Stimulated activated CD4-positive, alpha-beta T cell treated with anti-CD3 and anti-CD28 coated beads, Interleukin-4, amount 100 ng/mL, for 48 hours (primary cell): ENCODE measurements around the gene GSAP.
A peak's percentile ranks its signal among the peaks of the same experiment; 100 is the strongest.
"Not testable (repeated sequence)": the region's sequence is repeated elsewhere in the genome, so short reads cannot be mapped to it uniquely, and the experiment has no call there.

Source experiments
- DNase-seq, 2 donors: peaks; one replicate each; pipeline ENCODE4 v3.0.0-alpha.2; 2020; ENCODE audit warnings: low read depth in 2 of 2

Gene GSAP, protein sequence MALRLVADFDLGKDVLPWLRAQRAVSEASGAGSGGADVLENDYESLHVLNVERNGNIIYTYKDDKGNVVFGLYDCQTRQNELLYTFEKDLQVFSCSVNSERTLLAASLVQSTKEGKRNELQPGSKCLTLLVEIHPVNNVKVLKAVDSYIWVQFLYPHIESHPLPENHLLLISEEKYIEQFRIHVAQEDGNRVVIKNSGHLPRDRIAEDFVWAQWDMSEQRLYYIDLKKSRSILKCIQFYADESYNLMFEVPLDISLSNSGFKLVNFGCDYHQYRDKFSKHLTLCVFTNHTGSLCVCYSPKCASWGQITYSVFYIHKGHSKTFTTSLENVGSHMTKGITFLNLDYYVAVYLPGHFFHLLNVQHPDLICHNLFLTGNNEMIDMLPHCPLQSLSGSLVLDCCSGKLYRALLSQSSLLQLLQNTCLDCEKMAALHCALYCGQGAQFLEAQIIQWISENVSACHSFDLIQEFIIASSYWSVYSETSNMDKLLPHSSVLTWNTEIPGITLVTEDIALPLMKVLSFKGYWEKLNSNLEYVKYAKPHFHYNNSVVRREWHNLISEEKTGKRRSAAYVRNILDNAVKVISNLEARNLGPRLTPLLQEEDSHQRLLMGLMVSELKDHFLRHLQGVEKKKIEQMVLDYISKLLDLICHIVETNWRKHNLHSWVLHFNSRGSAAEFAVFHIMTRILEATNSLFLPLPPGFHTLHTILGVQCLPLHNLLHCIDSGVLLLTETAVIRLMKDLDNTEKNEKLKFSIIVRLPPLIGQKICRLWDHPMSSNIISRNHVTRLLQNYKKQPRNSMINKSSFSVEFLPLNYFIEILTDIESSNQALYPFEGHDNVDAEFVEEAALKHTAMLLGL

DNA sequence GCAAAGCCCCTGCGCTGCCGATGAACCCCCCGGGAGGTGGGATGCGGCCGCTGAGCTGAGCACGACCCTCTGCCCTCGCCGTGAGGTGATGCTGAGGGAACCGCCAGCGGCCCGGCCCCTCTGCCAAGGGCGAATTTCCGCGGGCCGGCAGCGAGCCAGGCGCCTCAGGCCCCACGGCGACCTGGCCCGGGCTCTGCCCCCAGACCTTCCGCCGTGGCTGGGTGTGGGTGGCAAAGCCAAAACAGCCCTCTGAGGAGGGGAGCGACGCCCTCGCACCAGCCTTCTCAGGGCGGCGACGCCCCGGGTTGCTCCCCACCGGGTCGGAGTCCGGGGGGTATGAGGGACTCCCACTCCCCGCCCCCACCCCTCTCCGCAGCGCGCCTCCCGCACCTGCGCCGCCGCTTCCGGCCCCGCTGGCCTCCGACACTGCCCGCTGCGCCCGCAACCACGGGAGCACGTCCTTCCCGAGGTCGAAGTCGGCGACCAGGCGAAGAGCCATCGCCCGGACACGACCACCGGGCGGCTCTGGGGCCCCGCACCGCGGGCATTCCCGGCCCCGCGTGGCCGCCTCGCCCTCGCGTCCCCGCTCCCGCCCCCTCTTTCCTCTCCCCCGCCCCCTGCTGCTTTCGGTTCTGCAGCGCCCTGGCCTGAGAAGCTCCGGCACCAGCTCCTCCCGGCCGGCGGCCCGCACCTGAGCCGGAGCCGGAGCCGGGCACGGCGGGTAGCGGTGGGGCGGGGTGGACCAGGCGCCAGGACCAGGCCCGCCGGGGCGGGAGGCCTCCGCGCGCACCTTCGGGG lies at the start of gene GSAP:
GSAP (minus strand) TSS at position 527 of the 798 bp plus-strand sequence; CDS start at position 499, 28 bp downstream.
- DNase-seq = peak; percentile 19 to 27

DNA sequence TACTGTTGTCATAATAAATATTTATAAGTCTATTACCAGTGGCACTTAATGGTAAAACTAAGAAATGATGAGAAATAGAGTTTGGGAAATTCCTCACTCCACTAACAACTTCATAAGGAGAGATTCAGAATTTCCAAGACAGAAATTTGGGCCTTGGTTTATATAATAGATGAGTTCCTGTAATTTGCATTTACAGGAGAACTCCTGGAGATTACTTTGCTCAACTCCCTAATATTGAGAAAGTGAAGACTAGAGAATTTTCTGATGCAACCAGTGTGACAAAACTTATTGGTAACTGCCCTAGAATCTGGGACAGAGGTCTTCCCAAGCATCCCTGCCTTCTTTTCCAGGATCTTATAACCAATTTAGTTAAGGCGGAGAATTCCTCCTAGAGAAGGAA lies 49.1 kb upstream of the GSAP start:
- DNase-seq = no peak

DNA sequence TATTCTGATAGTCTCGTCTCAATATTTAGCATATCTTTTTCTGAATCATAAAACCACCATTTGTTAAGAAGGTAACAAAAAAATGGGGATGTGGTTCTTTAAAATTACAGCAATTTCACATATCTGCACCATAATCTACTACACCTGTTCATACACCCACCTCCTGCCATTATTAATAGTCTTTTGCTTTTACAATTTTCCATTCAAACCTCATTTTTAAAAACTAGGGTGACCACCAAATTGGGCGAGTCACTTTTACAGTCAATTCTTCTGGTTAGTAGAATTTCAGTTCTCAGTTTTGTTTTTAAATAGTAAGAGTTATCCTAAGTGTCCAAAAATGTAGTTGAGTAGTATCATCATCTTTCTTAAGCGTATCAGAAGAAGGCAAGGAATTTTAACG lies 48.4 kb upstream of the GSAP start:
- no peak for DNase-seq

DNA sequence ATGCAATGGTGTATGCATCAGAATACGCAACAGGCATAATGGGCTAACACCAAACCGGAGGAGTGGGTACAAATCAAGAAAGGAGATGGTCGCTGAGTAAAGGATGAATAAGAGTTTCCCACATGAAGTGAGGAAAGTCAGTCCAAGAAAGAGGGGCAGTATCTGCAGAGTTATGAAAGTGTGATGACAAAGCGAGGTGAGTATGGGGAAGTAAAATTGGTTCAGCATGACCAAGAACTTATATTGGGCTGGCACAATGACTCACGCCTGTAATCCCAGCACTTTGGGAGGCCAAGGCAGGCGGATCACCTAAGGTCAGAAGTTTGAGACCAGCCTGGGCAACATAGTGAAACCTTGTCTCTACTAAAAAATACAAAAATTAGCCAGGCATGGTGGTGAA lies 47.5 kb upstream of the GSAP start:
- peak in 1 of 2 donors; percentile 15 for DNase-seq

DNA sequence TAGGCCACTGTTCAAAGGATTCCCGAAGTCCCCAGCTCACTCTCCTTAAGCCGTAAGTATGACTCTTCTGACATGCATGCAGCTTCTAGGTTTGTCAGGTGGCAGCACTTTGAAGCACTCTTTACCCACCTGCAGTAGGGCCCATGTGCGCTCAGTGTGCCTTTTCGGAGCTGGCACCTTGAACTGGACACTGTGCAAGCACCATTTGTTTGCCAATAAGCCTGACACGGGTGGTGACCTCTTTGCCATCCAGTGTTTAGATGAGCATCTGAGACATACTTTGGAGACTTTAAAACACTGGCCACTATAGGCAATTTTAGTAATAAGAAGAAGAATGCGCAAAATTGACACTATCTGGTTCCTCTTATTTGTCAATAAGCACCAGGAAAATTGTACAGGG lies 45.7 kb upstream of the GSAP start:
- DNase-seq = no peak

DNA sequence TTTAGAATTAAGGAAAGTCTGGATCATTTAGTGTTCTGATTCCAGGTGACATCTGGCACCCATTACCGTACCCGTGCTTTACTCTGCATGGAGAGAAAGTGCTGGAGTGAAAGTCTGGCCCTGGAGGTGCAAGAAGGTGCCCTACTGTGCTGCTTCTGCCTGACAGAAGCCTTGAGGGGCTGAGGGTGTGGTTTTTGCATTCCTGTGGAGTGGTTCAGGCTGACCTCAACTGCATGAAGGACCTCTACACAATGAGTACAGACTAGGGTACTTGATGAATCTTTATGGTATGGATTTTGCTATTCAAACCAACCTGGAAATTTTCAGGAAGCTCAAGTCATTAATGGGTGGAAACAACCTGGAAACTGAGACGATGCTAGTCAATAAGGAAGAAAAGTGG lies 45.1 kb upstream of the GSAP start:
- no peak for DNase-seq

DNA sequence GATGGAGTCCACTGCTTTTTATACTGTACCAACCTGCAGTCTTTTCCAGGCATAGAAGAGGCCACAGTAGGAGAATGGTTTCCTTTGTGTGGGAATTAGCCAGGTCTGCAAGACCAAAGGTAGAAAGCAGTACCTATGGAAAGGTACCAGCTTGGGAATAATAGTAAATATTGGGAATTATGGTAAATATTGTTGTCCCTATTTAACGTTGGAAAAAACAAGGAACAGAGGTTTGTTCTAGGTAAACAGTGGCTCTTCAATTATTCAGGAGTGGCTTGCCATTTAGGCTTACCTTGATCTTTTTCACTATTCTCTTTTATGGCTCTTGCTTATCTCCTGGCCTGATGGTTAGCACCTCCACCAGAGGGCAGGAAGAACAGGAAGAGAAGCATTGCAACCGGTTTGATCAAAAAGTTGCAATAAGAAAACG lies 43.9 kb upstream of the GSAP start:
- DNase-seq = no peak

DNA sequence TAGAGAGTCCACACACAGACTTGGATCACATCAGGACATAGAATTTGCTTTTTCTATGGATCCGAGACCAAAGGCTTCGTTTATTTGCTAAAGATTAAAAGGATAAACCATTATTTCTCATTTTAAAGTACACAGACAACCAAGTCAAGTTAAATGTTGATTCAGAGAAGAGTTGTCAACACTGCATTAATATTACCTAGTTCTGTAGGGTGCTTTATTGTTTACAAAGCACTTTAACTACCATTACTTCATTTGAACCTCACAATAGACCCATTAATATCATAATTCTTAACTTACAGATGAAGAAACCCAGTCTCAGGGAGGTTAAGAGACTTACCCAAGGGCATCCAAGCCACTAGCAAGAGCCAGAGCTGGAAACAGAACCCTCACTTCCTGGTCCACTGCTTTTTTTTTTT lies 43.2 kb upstream of the GSAP start:
- no peak for DNase-seq

DNA sequence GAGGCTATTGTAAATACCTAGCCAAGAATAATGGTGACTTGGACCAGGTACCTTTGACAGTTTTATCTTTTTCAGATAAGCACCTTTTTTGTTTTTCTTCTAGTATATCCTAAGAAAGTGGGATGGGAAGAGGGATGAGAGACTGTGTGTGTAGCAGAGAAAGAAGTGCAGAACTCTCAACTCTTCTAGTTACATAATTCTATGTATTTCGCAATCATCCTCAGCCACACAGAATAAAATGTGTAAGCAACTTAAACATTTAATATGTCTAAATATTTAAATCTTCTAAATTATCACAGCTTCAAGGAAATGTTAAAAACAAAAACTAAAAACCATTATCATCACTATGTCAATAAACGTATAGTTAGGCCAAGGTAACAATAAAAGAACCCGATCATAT lies 42.6 kb upstream of the GSAP start:
- DNase-seq = no peak

DNA sequence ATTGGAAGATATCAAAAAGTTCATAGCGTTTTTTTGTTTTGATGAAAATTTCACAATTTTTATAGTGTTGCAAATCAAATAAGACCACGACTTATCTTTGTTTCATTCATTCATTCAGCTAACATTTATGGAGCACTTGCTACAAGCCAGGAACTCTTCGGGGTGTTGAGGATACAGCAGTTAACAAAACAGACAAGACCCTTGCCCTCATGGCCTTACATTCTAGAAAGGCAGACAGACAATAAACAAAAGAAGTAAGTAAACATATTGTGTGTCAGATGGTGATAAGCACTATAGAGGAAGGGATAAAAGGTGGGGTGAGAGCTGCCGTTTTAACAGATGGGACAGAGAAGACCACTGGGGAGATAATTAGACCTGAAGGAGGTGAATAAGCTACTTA lies 41.6 kb upstream of the GSAP start:
- no peak for DNase-seq

DNA sequence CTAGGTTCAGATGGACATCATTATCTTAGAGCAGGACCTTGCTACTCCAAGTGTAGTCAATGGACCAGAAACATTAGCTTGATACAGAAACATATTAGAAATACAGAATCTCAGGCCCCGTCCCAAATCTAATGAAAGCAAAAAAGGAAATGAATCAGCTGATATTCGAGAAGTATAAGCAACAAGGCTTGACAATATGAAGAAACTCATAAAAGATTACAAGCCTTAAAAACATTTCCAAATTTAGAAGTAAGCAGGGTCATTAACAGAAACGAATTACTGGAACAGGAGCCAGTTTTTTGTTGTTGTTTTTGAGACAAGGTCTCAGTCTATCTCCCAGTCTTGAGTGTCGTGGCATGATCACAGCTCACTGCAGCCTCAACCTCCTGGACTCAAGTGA lies 40.5 kb upstream of the GSAP start:
- DNase-seq = no peak

DNA sequence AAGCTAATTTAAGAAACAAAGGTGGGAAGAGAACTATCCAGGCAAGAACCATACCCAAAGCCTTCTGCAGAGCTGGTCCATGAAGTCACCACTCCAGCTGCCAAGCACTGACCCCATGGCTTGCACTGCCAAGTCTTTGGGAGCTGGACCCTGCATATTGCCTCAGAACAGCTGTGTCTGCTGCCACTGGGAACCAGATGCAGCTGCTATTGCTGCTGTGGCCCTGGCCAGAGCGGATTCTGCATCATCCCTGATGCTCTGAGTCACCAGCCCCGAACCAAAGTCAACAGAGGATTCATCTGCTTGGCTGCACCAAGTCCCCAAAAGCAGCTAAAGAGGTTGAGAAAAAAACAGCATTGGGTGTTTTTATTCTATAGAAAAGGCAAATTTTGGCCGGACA lies 39.2 kb upstream of the GSAP start:
- no peak for DNase-seq

DNA sequence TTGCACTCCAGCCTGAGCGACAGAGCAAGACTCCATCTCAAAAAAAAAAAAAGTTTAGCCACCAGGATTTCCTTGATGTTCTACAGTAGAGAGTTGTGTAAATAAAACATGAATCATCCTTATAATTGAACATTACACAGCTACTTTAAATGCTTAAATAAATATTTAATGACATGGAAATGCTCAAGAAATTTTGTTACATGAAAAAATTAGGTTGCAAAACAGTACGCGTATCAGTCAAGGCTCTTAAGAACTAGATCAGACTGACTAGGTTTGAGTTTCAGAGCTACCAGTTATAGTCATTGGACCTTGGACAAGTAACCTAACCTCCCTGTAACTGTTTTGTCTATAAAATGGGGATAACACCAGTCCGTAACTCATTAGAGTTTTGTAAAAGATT lies 38.7 kb upstream of the GSAP start:
- DNase-seq = no peak

DNA sequence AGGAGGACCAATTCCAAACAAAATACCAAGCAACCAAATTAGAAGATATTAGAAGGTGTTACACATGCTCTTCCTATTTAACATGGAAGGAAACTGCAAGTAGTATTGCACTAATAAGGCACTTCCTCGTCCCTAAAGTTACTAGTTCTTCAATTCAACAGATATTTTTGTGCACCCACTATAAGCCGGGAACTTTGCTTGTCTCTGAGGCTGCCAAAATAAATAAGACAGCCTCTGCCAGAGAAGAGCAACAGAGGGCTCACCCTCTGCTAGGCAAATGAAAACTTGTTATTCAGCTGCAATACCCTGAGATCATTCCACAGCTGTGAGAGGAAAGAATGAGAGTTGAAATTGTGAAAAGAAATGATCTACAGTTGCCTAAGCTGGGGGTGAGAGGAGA lies 37.4 kb upstream of the GSAP start:
- no peak for DNase-seq

DNA sequence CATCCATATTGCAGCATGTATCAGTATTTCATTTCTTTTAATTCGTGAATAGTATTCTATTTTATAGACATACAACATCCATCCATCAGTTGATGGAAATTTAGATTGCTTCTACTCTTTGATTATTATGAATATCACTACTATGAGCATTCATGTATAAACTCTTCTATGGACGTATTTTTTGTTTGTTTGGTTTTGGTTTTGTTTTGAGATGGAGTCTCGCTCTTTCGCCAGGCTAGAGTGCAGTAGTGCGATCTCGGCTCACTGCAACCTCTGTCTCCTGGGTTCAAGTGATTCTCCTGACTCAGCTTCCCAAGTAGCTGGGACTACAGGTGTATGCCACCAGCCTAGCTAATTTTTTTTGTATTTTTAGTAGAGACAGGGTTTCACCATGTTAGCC lies 35.8 kb upstream of the GSAP start:
- DNase-seq = not testable (repeated sequence)

DNA sequence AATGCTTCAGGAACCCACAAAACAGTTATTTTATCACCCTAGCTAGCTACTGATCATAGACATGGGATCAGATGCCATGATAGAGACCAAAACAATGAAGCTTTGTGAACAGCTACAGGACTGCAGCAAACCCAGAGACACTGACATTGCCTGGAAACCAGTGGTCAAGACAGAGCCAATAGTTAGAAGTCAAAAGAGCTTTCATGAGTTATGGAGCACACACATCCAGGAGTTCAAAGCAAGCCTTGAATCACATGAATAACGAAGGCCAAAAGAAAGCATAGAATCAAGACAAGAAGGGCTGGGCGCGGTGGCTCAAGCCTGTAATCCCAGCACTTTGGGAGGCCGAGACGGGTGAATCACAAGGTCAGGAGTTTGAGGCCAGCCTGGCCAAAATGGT lies 34.5 kb upstream of the GSAP start:
- DNase-seq = no peak

DNA sequence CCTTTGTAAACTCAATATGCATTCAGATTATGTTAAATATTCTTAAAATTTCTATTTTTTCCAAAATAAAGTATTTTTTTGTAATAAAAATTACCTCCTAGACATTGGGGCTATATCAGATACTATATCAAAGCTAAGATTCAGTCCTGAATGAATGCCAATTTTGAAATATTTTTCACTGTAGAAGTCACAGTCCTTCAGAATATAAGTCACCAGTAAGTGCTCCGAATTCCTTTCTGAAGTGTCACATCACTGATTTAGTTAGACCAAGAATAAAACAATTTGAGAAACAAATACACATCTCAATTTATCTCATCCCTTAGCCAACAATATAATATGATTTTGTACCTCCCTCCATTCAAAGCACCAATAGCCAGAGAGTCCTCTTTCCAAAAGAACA lies 33.9 kb upstream of the GSAP start:
- DNase-seq = no peak

DNA sequence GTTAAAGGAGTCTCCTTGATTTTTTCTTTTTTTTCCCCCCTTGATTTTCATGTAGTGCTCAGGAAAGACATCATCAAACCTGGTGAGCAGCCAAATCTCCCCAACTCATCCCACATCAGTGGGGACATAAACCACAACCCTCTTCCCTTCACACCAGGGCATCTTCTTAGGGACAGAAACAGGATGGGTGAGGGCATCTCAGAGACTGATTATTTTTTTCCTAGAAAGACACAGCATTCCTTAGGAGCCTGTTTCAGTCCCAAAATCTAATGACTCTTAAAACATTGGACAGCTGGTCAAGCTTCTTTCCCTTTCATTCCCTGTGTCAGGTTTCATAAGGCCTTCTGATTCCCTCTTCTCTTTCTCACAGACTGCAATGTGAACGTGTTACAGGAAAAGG lies 31.5 kb upstream of the GSAP start:
- no peak for DNase-seq

DNA sequence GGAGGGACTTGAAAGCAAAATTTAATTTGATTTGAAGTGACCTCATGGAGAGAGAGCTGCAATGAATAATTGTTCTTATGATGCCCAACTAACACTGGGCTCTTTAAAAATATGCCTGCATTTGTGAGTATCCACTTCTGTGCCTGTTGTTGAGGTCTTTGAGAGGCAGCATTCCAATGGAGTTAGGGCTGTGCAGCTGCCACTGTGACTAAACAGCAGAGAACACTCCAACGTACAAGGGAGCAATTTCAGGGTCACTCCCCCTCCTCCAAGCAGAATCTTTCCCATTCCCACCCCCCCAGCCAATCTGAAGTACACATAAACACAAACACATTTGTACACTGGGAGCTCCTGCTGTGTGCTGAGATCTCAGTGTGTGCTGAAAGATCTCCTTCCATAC lies 28.0 kb upstream of the GSAP start:
- no peak for DNase-seq

DNA sequence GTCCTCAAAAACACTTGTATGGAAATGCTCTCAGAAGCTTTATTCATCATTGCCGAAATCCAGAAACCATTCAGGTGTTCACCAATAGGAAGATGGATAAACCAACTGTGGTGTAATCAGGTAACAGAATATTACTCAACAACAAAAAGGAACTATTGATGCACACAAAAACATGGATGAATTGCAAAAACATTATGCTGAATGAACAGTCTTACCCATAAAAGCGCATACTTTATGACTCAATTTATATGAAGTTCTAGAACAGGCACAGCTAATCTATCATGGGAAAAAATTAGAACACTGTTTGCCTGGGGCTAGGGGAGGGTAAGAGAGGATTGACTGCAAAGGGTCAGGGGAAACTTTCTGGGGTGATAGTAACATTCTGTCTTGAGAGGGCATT lies 26.9 kb upstream of the GSAP start:
- no peak for DNase-seq

DNA sequence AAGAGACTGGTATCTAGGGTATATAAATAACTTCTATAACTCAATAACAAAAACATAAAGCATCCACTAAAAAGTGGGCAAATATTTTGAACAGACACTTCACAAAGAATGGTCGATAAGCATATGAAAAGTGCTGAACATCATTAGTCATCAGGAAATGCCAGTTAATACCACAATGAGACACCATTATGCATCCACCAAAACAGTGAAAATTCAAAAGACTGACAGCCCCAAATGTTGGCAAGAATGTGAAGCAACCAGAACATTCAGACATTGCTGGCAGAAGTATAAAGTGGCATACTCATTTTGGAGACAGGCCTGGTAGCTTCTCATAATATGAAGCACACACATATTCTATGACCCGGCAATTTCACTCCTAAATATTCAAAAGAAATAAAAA lies 26.5 kb upstream of the GSAP start:
- DNase-seq = no peak

DNA sequence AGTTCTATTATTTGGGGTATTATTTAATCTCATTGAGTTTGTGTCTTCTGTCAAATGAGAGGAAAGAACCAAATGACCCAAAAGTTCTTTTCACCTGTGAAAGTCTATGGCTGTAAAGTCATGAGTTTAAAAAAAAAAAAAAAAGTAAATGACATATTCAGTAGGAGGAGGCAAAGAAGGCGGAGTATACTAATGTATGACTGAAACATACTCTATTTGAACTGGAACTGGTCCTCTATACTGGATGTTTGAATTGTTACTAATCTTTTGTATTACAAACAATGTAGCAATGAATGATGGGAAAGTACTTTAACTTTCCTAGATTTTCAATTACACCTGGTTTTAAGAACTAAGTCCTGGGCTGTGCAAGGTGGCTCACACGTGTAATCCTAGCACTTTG lies 24.9 kb upstream of the GSAP start:
- no peak for DNase-seq
